ENCODE data around the gene TJP2.

DNA sequence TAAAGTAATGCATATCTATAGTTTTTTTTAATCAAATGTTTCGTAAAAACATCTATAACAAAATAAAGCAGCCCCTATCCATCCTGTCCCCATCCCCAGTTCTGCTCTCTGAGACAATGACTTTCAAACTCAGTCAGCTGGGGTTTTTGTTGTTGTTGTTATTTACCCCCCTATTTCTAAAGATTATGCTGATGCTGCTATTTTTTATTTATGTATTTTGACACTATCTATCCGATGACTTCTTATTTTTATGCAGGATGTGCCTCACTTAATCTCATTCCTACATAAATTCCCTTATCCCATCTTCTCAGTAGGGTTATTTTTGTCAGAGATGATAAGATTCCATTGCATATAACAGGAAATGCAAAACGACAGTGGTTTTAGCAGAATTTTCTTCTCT lies 105.7 kb downstream of the TJP2 start:
- TF ChIP-seq, protein P1, sequence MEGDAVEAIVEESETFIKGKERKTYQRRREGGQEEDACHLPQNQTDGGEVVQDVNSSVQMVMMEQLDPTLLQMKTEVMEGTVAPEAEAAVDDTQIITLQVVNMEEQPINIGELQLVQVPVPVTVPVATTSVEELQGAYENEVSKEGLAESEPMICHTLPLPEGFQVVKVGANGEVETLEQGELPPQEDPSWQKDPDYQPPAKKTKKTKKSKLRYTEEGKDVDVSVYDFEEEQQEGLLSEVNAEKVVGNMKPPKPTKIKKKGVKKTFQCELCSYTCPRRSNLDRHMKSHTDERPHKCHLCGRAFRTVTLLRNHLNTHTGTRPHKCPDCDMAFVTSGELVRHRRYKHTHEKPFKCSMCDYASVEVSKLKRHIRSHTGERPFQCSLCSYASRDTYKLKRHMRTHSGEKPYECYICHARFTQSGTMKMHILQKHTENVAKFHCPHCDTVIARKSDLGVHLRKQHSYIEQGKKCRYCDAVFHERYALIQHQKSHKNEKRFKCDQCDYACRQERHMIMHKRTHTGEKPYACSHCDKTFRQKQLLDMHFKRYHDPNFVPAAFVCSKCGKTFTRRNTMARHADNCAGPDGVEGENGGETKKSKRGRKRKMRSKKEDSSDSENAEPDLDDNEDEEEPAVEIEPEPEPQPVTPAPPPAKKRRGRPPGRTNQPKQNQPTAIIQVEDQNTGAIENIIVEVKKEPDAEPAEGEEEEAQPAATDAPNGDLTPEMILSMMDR (IDR thresholded peaks at IDR 0.05): no peak
- TF ChIP-seq ZNF138 (CRISPR knock-in tag; conservative IDR thresholded peaks at IDR 0.05) (no peak), ESRRA (CRISPR knock-in tag; IDR thresholded peaks at IDR 0.05; ENCODE audit: borderline replicate concordance) (no peak)
- TF ChIP-seq, protein P2, sequence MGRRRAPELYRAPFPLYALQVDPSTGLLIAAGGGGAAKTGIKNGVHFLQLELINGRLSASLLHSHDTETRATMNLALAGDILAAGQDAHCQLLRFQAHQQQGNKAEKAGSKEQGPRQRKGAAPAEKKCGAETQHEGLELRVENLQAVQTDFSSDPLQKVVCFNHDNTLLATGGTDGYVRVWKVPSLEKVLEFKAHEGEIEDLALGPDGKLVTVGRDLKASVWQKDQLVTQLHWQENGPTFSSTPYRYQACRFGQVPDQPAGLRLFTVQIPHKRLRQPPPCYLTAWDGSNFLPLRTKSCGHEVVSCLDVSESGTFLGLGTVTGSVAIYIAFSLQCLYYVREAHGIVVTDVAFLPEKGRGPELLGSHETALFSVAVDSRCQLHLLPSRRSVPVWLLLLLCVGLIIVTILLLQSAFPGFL (CRISPR knock-in tag; IDR thresholded peaks at IDR 0.05; ENCODE audit: borderline replicate concordance): no peak
